HFF-Myc (cell line): ENCODE results near the gene CCDC88A.
A peak's percentile ranks its signal among the peaks of the same experiment; 100 is the strongest.

Experiments used
- DNase-seq: peaks from one replicate; pipeline ENCODE4 v3.0.0-alpha.2; 2011; ENCODE audit warnings: low read depth; ENCODE audit errors: extremely low read depth
- H3K4me3 ChIP-seq: replicated peaks from 2 replicates; pipeline ENCODE4 v1.5.1; 2011; ENCODE audit warnings: low read depth, mild to moderate bottlenecking, control low read depth, low read length
- CTCF ChIP-seq: IDR thresholded peaks from 2 replicates; pipeline ENCODE4 v1.5.1; 2012; ENCODE audit warnings: mild to moderate bottlenecking, low read depth, low read length, control low read depth; ENCODE audit errors: missing control alignments

Gene CCDC88A

GRCh38 chr2:55419679-55420438 is at the start of gene CCDC88A:
TSS of gene CCDC88A (minus strand) at chr2:55419856. CDS start at chr2:55419079, 777 bp downstream.
- TF ChIP-seq CTCF = no peak
- H3K4me3 ChIP-seq = peak within 1 kb of the TSS; percentile 91
- peak; percentile 83 for DNase-seq

GRCh38 chr2:55461679-55462078 is 42.0 kb upstream of the CCDC88A start:
- H3K4me3 ChIP-seq = no peak overlapping the region
- no peak for DNase-seq
- TF ChIP-seq CTCF = no peak

- TF ChIP-seq CTCF = no peak
- no peak for DNase-seq
- H3K4me3 ChIP-seq = no peak overlapping the region
Measured at GRCh38 chr2:55460562-55460961, 40.9 kb upstream of the CCDC88A start.

GRCh38 chr2:55459714-55460274 is 40.1 kb upstream of the CCDC88A start:
- no peak overlapping the region for H3K4me3 ChIP-seq
- DNase-seq = no peak
- no peak for TF ChIP-seq CTCF

- no peak overlapping the region for H3K4me3 ChIP-seq
- TF ChIP-seq CTCF = no peak
- no peak for DNase-seq
Measured at GRCh38 chr2:55459279-55459678, 39.6 kb upstream of the CCDC88A start.

- no peak for DNase-seq
- H3K4me3 ChIP-seq = no peak overlapping the region
- no peak for TF ChIP-seq CTCF
Measured at GRCh38 chr2:55454121-55454520, 34.5 kb upstream of the CCDC88A start.
